ENCODE data around the gene ZNF605. TPM values are rescaled to one million over a fixed set of nuclear protein-coding genes. Genes with fewer than 3 reads are reported as not detected.

The ZNF605 gene
- total and polyA plus RNA-seq, 10 of the 15 experiments (the other 5 are each of a cell fraction or from before 2014, with no cell fraction given): 0.95 to 4.8 (median 2.5) TPM

GRCh38 chr12:132986001-132986884 is 30.1 kb upstream of the ZNF605 start, which contains the start of gene ZNF26 (continued):
- TF ChIP-seq CBX3 (IDR thresholded peaks at IDR 0.05; ENCODE audit: borderline replicate concordance, low read depth) (no peak), EP300 (IDR thresholded peaks at IDR 0.05; ENCODE audit: borderline replicate concordance in 1 of 2, control insufficient read depth in 1 of 2, low read depth in 2 of 2, low read length in 2 of 2) (peak in 1 of 2 experiments; percentile 18; a peak in 1 of 4 replicates), IRF4 (IDR thresholded peaks at IDR 0.05; ENCODE audit: low read depth, low read length) (peak; percentile 76), GABPA (IDR thresholded peaks at IDR 0.05; ENCODE audit: low read depth) (peak; percentile 97), NKRF (conservative IDR thresholded peaks at IDR 0.05) (peak; percentile 89), HDAC2 (IDR thresholded peaks at IDR 0.05) (no peak), MEF2B (IDR thresholded peaks at IDR 0.05; ENCODE audit: partially characterized antibody, poor library complexity, severe bottlenecking) (no peak), CHD4 (IDR thresholded peaks at IDR 0.05) (no peak), EED (IDR thresholded peaks at IDR 0.05; ENCODE audit: low read depth) (no peak), RELA (IDR thresholded peaks at IDR 0.05; ENCODE audit: borderline replicate concordance, partially characterized antibody) (peak; percentile 73), PKNOX1 (IDR thresholded peaks at IDR 0.05) (peak; percentile 19; the same call in 1 of the 2 replicates), SRF (IDR thresholded peaks at IDR 0.05; ENCODE audit: low read depth in 2 of 2, low read length in 2 of 2) (peak; percentile 55 to 94; a peak in 3 of 4 replicates), MXI1 (IDR thresholded peaks at IDR 0.05; ENCODE audit: low read depth, low read length) (peak; percentile 96), PAX8 (IDR thresholded peaks at IDR 0.05) (no peak), HCFC1 (IDR thresholded peaks at IDR 0.05; ENCODE audit: low read length) (peak; percentile 98), SMARCA5 (IDR thresholded peaks at IDR 0.05) (no peak), POLR2A (IDR thresholded peaks at IDR 0.05; ENCODE audit: low read depth, low read length) (peak; percentile 95), PBX3 (IDR thresholded peaks at IDR 0.05; ENCODE audit: insufficient replicate concordance, low read depth, low read length) (no peak), USF2 (IDR thresholded peaks at IDR 0.05; ENCODE audit: borderline replicate concordance, low read depth, low read length) (no peak; the same call in 1 of the 2 replicates), SP1 (IDR thresholded peaks at IDR 0.05; ENCODE audit: low read depth, low read length) (no peak), ZZZ3 (IDR thresholded peaks at IDR 0.05; ENCODE audit: control insufficient read depth, insufficient read length, low read depth) (no peak), SMC3 (IDR thresholded peaks at IDR 0.05; ENCODE audit: borderline replicate concordance, low read length) (no peak), PML (IDR thresholded peaks at IDR 0.05; ENCODE audit: low read length) (peak; percentile 92), TAF1 (IDR thresholded peaks at IDR 0.05; ENCODE audit: borderline replicate concordance, low read depth, low read length) (peak; percentile 91), YY1 (IDR thresholded peaks at IDR 0.05; ENCODE audit: low read depth, low read length) (peak; percentile 81)
- TF ChIP-seq, protein P1, sequence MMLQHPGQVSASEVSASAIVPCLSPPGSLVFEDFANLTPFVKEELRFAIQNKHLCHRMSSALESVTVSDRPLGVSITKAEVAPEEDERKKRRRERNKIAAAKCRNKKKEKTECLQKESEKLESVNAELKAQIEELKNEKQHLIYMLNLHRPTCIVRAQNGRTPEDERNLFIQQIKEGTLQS (IDR thresholded peaks at IDR 0.05; ENCODE audit: borderline replicate concordance, extremely low read depth, low read depth, low read length): peak; percentile 93; the same call in 1 of the 2 replicates

All from GM12878 (cell line).